Nephron progenitor cell (in vitro differentiated cells): ENCODE results near the gene EBF4.

Experiments used
- DNase-seq: peaks from one replicate; pipeline ENCODE4 v3.0.0; 2021
- H3K27ac Mint-ChIP-seq: 2 replicates; pipeline ENCODE4 v1.8.0; 2021; ENCODE audit warnings: mild to moderate bottlenecking, moderate library complexity, mixed read lengths
- H3K27me3 Mint-ChIP-seq: 2 replicates; pipeline ENCODE4 v1.8.0; 2021; ENCODE audit warnings: mild to moderate bottlenecking, low read depth, mixed read lengths; ENCODE audit not compliant: poor library complexity
- H3K36me3 Mint-ChIP-seq: 2 replicates; pipeline ENCODE4 v1.8.0; 2021; ENCODE audit warnings: low read depth, mixed read lengths
- H3K4me1 Mint-ChIP-seq: 2 replicates; pipeline ENCODE4 v1.8.0; 2021; ENCODE audit warnings: mixed read lengths
- H3K4me3 Mint-ChIP-seq: 2 replicates; pipeline ENCODE4 v1.8.0; 2021; ENCODE audit warnings: mild to moderate bottlenecking, moderate library complexity, mixed read lengths
- H3K9me3 Mint-ChIP-seq: 2 replicates; pipeline ENCODE4 v1.8.0; 2021; ENCODE audit warnings: mild to moderate bottlenecking, moderate library complexity, mixed read lengths
- CTCF ChIP-seq: fragments of 200-600 bp; sonication (generic); IDR thresholded peaks from 2 replicates; pipeline ENCODE4 v1.5.0; 2021; ENCODE audit warnings: antibody characterized with exemption

Gene EBF4

GRCh38 chr20:2692036-2692885, at the start of gene EBF4:
Gene EBF4 (plus strand): TSS chr20:2692780. CDS start chr20:2693646, 866 bp downstream.
- DNase-seq = peak; percentile 75
- no peaks in the 10 kb centered on the region for H3K36me3 Mint-ChIP-seq
- no peak for TF ChIP-seq CTCF
- H3K27ac Mint-ChIP-seq = peak within 1 kb of the TSS; percentile 49
- H3K4me1 Mint-ChIP-seq = peaks cover 53% of the 10 kb centered on the region
- peak within 1 kb of the TSS; percentile 96 for H3K4me3 Mint-ChIP-seq
- peaks cover 6% of the 10 kb centered on the region for H3K9me3 Mint-ChIP-seq
- H3K27me3 Mint-ChIP-seq = peaks cover 87% of the 10 kb centered on the region

- no peak for TF ChIP-seq CTCF
- H3K27me3 Mint-ChIP-seq = peaks cover 23% of the 10 kb centered on the region
Observed at GRCh38 chr20:2643708-2644107, 48.9 kb upstream of the EBF4 start.

GRCh38 chr20:2651772-2652723, 40.5 kb upstream of the EBF4 start, which contains the start of gene NOP56:
Gene NOP56 (plus strand): TSS chr20:2652632. CDS start chr20:2652661, 29 bp downstream.
- peak within 1 kb of the TSS; percentile 85 for H3K27ac Mint-ChIP-seq
- peaks cover 29% of the 10 kb centered on the region for H3K4me1 Mint-ChIP-seq
- peak; percentile 95 for DNase-seq
- H3K4me3 Mint-ChIP-seq = peak within 1 kb of the TSS; percentile 93
- peaks cover 2% of the 10 kb centered on the region for H3K27me3 Mint-ChIP-seq
- peaks cover 32% of the 10 kb centered on the region for H3K36me3 Mint-ChIP-seq
- H3K9me3 Mint-ChIP-seq = no peaks in the 10 kb centered on the region
- no peak for TF ChIP-seq CTCF

More at GRCh38 chr20:2643708-2644107, 48.9 kb upstream of the EBF4 start:
- Mint-ChIP-seq H3K27ac (no peak overlapping the region), H3K36me3 (no peaks in the 10 kb centered on the region), H3K4me1 (no peaks in the 10 kb centered on the region), H3K9me3 (no peaks in the 10 kb centered on the region), H3K4me3 (no peak overlapping the region)
- no peak for DNase-seq

- peaks cover 41% of the 10 kb centered on the region for H3K36me3 Mint-ChIP-seq
- no peaks in the 10 kb centered on the region for H3K27me3 Mint-ChIP-seq
- H3K9me3 Mint-ChIP-seq = no peaks in the 10 kb centered on the region
- no peak for TF ChIP-seq CTCF
- H3K4me3 Mint-ChIP-seq = peak overlapping the region; percentile 89
- peak overlapping the region; percentile 85 for H3K27ac Mint-ChIP-seq
- DNase-seq = no peak
- peaks cover 29% of the 10 kb centered on the region for H3K4me1 Mint-ChIP-seq
Observed at GRCh38 chr20:2652724-2653555, 39.6 kb upstream of the EBF4 start.
